GM19238 (cell line): ENCODE results near the gene ALS2.

Source experiments
- DNase-seq: peaks from one replicate; pipeline ENCODE4 v3.0.0; 2011; ENCODE audit warnings: low spot score; ENCODE audit not compliant: insufficient read length

Gene ALS2

GRCh38 chr2:201758234-201758633 lies 22.5 kb downstream of the ALS2 start:
- DNase-seq, result no peak

DNA sequence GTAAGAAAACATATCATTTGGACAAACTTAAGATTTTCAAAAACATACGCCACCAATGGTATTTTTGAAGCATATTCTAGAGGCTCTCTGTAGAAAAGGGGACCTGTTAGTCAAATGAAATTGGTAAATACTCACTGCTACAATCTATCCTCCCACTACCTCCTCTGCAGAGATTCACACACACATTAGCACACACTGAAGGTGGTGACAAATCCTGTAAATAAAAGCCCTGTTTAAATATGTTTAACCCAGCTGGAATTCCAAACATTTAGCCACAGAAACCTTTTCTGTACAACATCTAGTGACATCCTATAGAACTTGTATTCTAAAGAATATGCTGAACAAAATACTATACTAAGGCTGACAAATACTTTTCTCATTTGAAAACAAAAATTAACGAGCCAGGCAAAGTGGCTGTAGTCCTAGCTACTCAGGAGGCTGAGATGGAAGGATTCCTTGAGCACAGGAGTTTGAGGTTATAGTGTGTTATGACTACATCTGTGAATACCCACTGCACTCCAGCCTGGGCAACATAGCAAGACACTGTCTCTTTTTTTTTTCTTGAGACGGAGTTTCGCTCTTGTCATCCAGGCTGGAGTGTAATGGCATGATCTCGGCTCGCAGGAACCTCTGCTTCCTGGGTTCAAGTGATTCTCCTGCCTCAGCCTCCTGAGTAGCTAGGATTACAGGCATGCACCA lies 25.9 kb downstream of the ALS2 start:
- DNase-seq, result no peak

- DNase-seq, result no peak
Measured at GRCh38 chr2:201751566-201751965, 29.2 kb downstream of the ALS2 start.

- no peak for DNase-seq
Measured at GRCh38 chr2:201746551-201746950, 34.2 kb downstream of the ALS2 start.

GRCh38 chr2:201735486-201735885 lies 45.2 kb downstream of the ALS2 start:
- no peak for DNase-seq

DNA sequence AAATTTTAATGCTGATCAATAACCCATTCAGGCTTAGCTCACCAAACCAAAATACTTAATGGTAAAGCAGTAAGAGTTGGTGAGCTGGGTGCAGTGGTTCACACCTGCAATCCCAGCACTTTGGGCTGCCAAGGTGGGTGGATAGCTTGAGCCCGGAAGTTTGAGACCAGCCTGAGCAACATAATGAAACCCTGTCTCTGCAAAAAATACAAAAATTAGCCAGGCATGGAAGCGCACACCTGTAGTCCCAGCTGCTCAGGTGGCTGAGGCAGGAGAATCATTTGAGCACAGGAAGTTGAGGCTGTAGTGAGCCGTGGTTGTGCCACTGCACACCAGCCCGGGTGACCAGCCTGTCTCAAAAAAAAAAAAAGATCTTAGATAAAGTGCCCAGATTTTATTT lies 46.6 kb downstream of the ALS2 start:
- DNase-seq, result no peak

GRCh38 chr2:201733544-201733943 lies 47.2 kb downstream of the ALS2 start:
- DNase-seq, result no peak

DNA sequence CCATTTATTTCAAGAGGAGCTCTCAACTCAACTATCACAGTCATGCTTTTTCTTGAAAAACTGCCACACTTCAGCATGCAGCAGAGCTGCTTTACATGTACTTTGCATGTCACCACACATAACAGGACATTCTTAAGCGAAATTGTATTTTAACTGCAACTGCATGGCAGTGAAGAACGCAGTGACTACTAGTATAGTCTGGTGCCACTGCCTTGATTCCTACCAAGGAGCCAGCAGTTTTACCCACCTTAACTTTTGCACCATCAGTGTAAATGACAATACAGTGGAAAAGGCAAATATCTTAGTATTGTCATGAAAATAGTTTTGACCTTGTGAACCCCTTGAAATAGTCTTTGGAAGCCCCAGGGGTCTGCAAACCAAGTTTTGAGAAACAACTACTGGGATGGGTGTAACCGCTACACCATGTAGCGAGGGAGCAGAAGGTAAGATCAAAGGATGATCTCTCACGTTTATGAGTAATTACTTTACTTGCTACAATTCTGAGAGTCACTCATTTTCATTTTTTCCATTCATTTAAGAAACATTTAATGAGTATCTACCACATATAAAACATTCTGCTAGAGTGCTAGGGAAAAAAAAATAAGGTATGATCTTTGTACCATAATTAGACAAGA lies 50.0 kb downstream of the ALS2 start:
- DNase-seq, result no peak

DNA sequence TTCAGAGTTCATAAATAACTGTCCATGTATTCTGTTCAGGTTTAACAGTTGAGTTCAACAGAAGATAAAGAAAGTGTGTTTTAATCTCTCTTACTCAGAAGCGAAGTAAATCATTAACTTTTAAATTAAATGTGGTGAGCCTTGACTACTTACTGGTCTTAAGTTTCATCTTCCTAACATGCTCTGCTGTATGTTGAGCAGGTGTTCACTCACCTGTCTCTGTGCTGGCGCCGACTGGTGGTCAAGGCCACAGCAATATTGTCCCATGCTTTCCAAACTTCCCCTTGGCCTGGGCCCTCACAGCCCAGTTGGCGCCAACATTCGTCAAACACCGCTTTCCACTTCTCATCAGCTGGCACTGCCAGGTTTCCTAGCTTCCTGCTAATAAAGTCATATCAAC lies 65.3 kb downstream of the ALS2 start:
- no peak for DNase-seq

DNA sequence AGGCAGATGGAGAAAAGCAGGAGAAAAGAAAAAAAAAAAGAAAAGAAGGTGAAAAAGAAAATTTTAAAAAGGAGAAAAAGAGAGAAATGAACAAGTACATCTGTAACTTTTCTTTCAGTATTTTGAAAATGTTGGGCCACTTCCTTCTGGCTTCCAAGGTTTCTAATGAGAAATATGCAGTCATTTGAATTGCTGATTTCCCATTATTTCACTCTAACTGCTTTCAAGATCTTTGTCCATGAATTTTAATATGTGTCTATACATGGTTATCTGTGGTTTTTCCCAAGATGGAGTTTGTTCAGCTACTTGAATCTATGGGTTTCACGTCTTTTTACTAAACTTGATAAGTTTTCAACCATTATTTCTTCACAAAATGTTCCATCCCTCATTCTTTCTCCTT lies 68.0 kb downstream of the ALS2 start:
- DNase-seq, result no peak

GRCh38 chr2:201709747-201710146 lies 71.0 kb downstream of the ALS2 start:
- DNase-seq, result no peak

GRCh38 chr2:201709049-201709448 lies 71.7 kb downstream of the ALS2 start:
- no peak for DNase-seq

DNA sequence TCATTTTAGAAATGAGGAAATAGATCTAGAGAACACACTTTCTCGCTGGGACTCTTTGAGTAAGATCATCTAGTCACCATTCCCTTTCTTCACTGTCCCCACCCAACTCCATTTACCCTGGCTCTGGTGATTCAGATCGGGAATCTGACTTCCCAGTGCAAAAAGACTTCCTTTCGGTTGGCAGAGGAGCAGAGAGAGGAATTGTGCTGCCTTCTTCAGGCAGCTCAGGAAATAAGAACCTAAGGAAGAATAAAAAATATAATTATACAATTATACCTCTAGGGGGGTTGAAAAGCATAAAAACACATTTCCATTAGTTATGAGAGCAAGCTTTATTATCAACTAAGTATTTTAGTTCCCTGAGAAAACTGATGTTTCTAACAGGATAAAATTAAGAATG lies 73.0 kb downstream of the ALS2 start:
- no peak for DNase-seq

DNA sequence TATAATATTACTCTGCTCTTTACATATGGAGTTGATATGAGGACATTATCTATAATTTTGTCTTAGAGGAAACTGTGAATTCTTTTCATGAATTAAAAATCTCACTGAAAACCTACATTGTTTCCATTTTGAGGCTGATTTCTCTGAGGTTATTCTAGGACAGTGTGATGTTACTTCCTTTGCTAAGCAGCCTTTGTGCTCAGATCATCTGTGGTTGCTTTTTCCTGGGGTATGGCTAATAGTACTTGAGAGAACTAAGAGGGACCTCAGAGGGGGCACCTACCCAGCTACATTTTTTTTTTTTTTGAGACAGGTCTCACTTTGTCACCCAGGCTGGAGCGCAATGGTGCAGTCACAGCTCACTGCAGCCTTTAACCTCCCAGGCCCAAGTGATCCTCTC lies 73.6 kb downstream of the ALS2 start:
- no peak for DNase-seq

- no peak for DNase-seq
Measured at GRCh38 chr2:201704536-201704935, 76.2 kb downstream of the ALS2 start.

DNA sequence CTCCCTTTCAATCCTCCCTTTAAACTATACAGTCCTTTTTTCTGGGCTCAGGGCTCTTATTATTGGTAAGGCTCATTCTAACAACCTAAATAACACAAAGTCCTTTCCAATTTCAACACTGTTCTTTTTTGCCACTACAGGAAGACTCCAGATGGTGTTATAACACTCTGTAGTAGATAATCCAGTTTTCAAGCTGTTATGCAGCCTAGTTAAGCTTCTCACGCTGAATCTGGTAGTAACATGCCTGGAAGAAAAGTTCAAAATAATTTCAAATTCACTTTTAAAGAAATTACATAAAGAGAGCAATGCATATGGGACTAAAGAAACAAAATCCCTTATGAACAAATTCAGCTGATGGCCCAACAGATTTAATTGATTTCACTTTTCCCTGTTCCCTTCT lies 79.1 kb downstream of the ALS2 start:
- no peak for DNase-seq

GRCh38 chr2:201699416-201699815 lies 81.3 kb downstream of the ALS2 start:
- no peak for DNase-seq

DNA sequence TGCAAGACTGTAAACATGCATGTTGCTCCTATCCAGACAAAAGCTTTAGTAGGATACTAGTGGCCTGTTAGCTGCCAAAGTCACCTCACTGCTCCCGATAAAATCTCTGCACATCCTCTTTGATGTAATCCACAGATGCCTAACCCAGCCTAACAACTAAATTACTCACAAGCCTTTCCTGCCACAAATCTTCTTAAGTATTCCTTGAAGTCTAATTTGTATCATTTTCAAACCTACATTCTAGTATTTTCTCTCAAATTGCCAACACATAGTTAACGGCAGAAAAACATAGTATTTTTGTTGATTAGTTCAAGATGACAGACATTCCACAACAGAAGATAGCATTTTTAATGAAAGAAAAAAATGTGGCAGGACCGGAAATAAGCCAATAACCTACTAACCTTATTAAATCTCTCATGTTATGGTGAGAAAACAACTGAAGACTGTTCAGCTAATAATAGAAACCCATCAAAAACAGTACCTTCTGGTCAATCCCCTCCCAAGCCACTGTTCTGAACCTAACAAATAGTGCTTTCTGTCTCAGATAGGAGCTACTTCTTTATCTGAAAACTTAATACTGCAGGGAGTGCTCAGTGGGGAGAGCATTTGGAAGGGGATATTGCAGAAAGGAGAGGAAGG lies 82.0 kb downstream of the ALS2 start, which contains the start of gene MPP4:
MPP4 (minus strand) TSS at position 57 of the 639 bp plus-strand sequence. CDS start 4,690 bp downstream, outside the sequence.
- no peak for DNase-seq

- DNase-seq, result no peak
Measured at GRCh38 chr2:201697899-201698298, 82.8 kb downstream of the ALS2 start.

DNA sequence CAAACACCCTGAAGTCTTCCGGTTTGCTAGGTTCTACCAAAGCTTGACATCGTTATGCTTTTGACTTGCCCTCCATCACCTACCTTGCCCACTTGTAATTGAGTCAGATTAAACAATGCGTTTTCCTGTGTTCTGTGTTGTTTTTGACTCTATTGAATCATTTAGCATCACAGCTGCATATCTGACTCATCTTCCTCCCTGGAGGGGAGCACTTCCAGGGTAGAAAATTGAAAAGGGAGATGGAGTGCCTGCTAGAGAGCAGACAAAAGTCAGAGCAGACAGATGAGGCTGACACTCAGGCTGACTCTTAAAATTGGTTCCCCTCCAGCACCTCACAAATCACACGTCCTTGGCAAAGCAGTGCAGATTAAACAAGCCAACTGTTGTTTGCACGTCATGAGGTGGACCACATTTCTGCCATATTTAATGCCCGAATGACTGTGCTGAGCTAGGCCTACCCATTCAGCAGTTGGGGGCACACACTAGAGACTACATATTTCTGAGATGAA lies 84.5 kb downstream of the ALS2 start:
- DNase-seq, result no peak

- no peak for DNase-seq
Measured at GRCh38 chr2:201685156-201685555, 95.6 kb downstream of the ALS2 start.

- DNase-seq, result peak; percentile 9
Measured at GRCh38 chr2:201680743-201681142, 100.0 kb downstream of the ALS2 start.

- no peak for DNase-seq
Measured at GRCh38 chr2:201678401-201678800, 102.3 kb downstream of the ALS2 start.
